LNCaP clone FGC (cell line): ENCODE results near the gene PTPN14.

ENCODE experiments used
- DNase-seq: peaks from one replicate; pipeline ENCODE4 v3.0.0-alpha.2; 2011; ENCODE audit warnings: low read depth
- H3K4me3 ChIP-seq: 2 replicates; pipeline ENCODE4 v1.5.1; 2011; ENCODE audit warnings: mild to moderate bottlenecking, low read depth, low read length, control low read depth
- CTCF ChIP-seq: IDR thresholded peaks from 2 replicates; pipeline ENCODE4 v1.5.1; 2012; ENCODE audit warnings: mild to moderate bottlenecking; ENCODE audit not compliant: control insufficient read depth, insufficient read depth; ENCODE audit errors: extremely low read depth

Gene PTPN14

DNA sequence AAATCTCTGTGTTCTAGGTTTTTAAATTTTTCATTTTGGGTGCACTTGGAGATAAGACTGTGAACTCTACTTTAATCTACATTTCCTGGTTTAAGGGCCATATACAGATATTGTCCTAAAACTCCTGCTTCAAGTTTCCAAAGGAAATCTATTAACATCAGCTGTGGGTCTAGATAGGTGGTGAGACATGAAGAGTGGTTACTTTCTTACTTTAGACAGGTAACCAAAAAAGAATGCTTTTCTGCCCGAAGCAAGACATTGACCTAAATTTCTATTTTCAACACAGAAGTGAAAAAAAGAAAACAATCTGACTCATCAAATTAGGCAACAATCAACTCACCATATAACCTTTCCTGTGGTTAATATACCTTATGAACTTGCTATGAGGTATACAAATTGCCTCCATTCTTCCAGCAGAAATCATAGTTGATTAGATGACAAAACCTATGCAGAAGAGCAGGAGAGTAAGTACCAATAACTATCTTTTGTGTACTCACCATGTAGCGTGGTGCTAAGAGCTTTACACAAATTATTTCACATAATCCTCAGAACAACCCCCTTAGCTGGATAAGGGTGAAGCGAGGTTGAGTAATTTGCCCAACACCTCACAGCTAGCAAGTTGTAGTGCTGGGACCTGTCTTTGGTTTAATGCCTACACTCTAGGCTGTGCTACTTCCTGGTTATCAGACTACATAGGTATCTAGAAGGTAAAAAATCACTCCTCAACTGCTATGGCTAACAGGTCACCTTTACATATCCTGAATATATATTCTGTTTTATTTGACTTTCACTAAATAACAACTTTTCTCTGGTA lies 23.4 kb upstream of the PTPN14 start:
- no peak for TF ChIP-seq CTCF
- H3K4me3 ChIP-seq: no peak overlapping the region
- DNase-seq: no peak

- no peak overlapping the region for H3K4me3 ChIP-seq
- TF ChIP-seq CTCF: no peak
- no peak for DNase-seq
These were observed 22.2 kb upstream of the PTPN14 start for GRCh38 chr1:214573386-214574318.

DNA sequence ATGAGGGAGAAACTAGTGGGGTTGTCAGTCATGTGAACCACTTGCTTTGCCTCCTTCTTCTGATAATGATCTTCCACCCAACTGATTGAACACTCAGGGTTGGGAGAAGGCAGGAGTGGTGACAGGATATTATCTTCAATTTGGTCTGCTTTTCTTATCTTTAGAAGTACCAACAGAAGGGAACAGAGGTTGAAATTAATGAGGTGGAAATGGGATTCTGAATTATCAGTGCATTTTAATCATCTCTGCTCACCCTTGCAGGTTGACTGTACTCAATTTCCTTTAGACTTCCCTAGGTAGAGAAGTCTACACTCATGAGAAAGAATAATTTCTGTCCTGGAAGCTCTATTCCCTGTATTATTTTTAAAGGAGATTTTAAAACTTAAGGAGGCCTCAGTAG lies 19.9 kb upstream of the PTPN14 start:
- TF ChIP-seq CTCF: no peak
- DNase-seq: no peak

DNA sequence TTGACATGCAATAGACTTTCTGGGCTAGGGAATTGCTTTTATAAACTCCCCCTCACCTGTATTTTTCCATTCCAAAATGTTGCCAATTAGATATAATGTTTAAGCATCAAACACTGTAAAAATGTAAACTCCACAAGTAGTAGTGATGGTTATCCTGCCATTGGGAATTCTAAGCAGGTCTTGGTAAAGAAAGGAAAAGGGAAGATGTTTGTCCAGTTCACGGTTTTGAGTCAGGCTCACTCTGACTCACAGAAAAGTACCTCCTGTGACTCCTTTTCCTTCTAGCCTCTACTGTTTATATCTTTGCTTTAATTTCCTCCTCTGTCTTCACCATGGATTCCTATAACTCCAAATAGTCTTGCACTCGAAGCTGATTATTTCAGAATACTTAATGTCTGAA lies 19.0 kb upstream of the PTPN14 start:
- DNase-seq: no peak
- no peak for TF ChIP-seq CTCF
- H3K4me3 ChIP-seq: no peak overlapping the region

More for the DNA sequence above, 19.9 kb upstream of the PTPN14 start:
- no peak overlapping the region for H3K4me3 ChIP-seq

DNA sequence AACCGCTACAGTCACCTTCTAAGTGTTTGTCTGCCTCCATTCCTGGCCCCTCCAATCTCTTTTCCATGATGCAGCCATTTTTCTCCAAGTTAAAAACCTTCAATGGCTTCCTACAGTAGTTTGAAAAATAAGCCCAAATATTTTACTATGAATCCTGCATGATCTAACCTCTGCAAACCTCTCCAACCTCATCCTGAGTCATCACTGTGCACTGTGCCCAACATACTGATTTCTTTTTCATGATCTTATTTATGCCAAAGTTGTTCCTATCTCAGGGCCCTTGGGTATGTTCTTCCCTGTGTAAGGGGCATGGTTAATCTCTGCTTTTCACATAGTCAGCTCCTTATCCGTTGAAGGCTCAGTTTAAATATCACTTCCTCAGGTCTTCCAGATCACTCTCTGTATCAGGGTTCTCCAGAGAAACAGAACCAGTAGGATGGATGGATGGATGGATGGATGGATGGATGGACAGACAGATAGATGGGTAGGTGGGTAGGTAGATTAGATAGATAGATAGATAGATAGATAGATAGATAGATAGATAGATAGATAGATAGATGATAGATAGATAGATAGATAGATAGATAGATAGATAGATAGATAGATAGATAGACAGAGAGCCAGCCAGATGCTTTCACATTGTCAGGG lies 18.1 kb upstream of the PTPN14 start:
- TF ChIP-seq CTCF: no peak
- DNase-seq: no peak
- H3K4me3 ChIP-seq: no peak overlapping the region

- no peak overlapping the region for H3K4me3 ChIP-seq
- DNase-seq: no peak
- no peak for TF ChIP-seq CTCF
These were observed 16.9 kb upstream of the PTPN14 start for GRCh38 chr1:214568328-214568727.
